ENCODE results near the gene NSUN2.
A peak's percentile ranks its signal among the peaks of the same experiment; 100 is the strongest.
"Not testable (repeated sequence)": the region's sequence is repeated elsewhere in the genome, so short reads cannot be mapped to it uniquely, and the experiment has no call there.

The NSUN2 gene

GRCh38 chr5:6581559-6582426 lies 51.1 kb downstream of the NSUN2 start:
- no peak for DNase-seq

GRCh38 chr5:6581090-6581489 lies 51.8 kb downstream of the NSUN2 start:
- DNase-seq, result no peak

- no peak for DNase-seq
Observed at GRCh38 chr5:6579535-6579934, 53.3 kb downstream of the NSUN2 start.

- DNase-seq, result no peak
Observed at GRCh38 chr5:6578676-6579343, 54.0 kb downstream of the NSUN2 start.

- DNase-seq, result peak; percentile 71
Observed at GRCh38 chr5:6576861-6577501, 55.9 kb downstream of the NSUN2 start.

- DNase-seq, result peak; percentile 12
Observed at GRCh38 chr5:6574537-6575245, 58.2 kb downstream of the NSUN2 start.

GRCh38 chr5:6574111-6574510 lies 58.7 kb downstream of the NSUN2 start:
- DNase-seq, result no peak

GRCh38 chr5:6573651-6574101 lies 59.2 kb downstream of the NSUN2 start:
- no peak for DNase-seq

- DNase-seq, result no peak
Observed at GRCh38 chr5:6572825-6573380, 59.9 kb downstream of the NSUN2 start.

GRCh38 chr5:6572086-6572824 lies 60.6 kb downstream of the NSUN2 start:
- no peak for DNase-seq

GRCh38 chr5:6571607-6572006 lies 61.2 kb downstream of the NSUN2 start:
- DNase-seq, result not testable (repeated sequence)

- no peak for DNase-seq
Observed at GRCh38 chr5:6570530-6570929, 62.3 kb downstream of the NSUN2 start.

GRCh38 chr5:6568889-6569288 lies 64.0 kb downstream of the NSUN2 start:
- no peak for DNase-seq

- peak; percentile 59 for DNase-seq
Observed at GRCh38 chr5:6568383-6568782, 64.5 kb downstream of the NSUN2 start.

- no peak for DNase-seq
Observed at GRCh38 chr5:6567835-6568234, 65.0 kb downstream of the NSUN2 start.

- no peak for DNase-seq
Observed at GRCh38 chr5:6567068-6567467, 65.8 kb downstream of the NSUN2 start.

GRCh38 chr5:6565492-6565891 lies 67.4 kb downstream of the NSUN2 start:
- DNase-seq, result peak; percentile 26

- no peak for DNase-seq
Observed at GRCh38 chr5:6557807-6558575, 74.9 kb downstream of the NSUN2 start.

GRCh38 chr5:6556802-6557102 lies 76.1 kb downstream of the NSUN2 start:
- no peak for DNase-seq

GRCh38 chr5:6556089-6556801 lies 76.6 kb downstream of the NSUN2 start:
- DNase-seq, result no peak

- no peak for DNase-seq
Observed at GRCh38 chr5:6554812-6555211, 78.0 kb downstream of the NSUN2 start.
